Measurements from ENCODE around the gene ZNF202. TPM values are rescaled to one million over a fixed set of nuclear protein-coding genes. Genes with fewer than 3 reads are reported as not detected.

Gene ZNF202
- polyA plus RNA-seq, 2 of the 4 experiments (the other 2 are of a cell fraction), result 10.0 to 14.2 TPM

DNA sequence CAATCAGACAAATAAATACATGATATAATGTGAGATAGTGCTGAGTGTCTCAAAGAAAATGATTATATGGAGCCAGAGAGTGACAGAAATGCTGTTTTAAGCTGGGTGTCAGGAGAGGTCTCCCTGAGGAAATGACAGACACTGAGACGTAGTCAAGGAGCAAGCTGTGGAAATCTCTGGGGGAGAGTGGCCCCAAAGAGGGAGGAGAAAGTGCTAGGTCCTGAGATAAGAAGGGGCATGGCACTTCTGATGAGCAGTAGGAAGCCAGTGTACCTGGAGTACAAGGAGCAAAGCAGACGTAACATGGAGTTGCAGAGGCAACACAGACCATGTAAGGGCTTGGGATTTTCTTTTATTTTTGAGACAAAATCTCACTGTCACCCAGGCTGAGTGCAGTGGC lies 38.8 kb downstream of the ZNF202 start:
- CTCF ChIA-PET, result interaction anchor here (1.8 to 7.2 kb wide), 2 partner anchors 9 to 63 kb away, joined by 6 to 189 read pairs; no protein-coding TSS in a partner anchor

DNA sequence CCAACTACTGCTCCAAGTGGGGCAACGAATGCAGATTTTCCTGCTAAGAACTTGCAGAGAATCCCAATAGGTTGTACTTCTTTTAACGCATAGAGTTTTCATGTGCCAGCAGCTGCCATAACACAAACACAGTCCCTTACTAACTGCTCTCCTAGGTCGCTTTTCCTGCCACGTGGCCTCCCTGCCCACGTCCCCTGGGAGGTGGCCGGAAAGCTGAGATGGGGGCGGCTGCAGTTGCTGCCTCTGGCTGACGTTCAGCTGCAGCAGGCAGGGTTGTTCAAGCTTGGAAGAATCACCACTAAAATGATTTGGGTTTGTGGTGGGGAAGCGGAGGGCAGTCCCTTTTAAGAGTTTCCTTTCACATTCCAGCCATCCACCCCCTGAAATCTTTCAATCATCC lies 39.3 kb downstream of the ZNF202 start:
- Histone ChIP-seq H3K4me3 (no peak overlapping the region), H3K27ac (no peak overlapping the region), H3K9me3 (no peaks in the 10 kb centered on the region), H3K4me1 (no peaks in the 10 kb centered on the region), H3K4me2 (no peak overlapping the region)
- 41% methylated on average over 9 of the region's 9 CpGs for WGBS (ENCODE audit: missing lambda C conversion rate)
- FAIRE-seq (no peak), ATAC-seq (no peak), DNase-seq (ENCODE audit: low read depth in 1 of 2, low spot score in 1 of 2) (no peak)
- no peak for TF ChIP-seq CHD4 (IDR thresholded peaks at IDR 0.05; ENCODE audit: borderline replicate concordance)
- no peak for TF ChIP-seq HOXB5 (CRISPR knock-in tag; IDR thresholded peaks at IDR 0.05)
- TF ChIP-seq BHLHE40 (IDR thresholded peaks at IDR 0.05; ENCODE audit: low read depth, low read length), result no peak
- no peak for TF ChIP-seq NR3C1 (IDR thresholded peaks at IDR 0.05)
- TF ChIP-seq CHD2 (IDR thresholded peaks at IDR 0.05; ENCODE audit: low read length, partially characterized antibody), result no peak
- TF ChIP-seq CEBPB (IDR thresholded peaks at IDR 0.05), result no peak
- no peak for TF ChIP-seq TFCP2L1 (CRISPR knock-in tag; IDR thresholded peaks at IDR 0.05)
- TF ChIP-seq ZNF302 (CRISPR knock-in tag; IDR thresholded peaks at IDR 0.05), result no peak
- TF ChIP-seq FOSL2 (IDR thresholded peaks at IDR 0.05), result no peak
- TF ChIP-seq FOSL2 (CRISPR knock-in tag; IDR thresholded peaks at IDR 0.05), result no peak
- TF ChIP-seq, protein P1, sequence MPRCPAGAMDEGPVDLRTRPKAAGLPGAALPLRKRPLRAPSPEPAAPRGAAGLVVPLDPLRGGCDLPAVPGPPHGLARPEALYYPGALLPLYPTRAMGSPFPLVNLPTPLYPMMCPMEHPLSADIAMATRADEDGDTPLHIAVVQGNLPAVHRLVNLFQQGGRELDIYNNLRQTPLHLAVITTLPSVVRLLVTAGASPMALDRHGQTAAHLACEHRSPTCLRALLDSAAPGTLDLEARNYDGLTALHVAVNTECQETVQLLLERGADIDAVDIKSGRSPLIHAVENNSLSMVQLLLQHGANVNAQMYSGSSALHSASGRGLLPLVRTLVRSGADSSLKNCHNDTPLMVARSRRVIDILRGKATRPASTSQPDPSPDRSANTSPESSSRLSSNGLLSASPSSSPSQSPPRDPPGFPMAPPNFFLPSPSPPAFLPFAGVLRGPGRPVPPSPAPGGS (IDR thresholded peaks at IDR 0.05), result no peak
- no peak for TF ChIP-seq MAZ (IDR thresholded peaks at IDR 0.05; ENCODE audit: borderline replicate concordance, low read depth, low read length)
- TF ChIP-seq, protein P2, sequence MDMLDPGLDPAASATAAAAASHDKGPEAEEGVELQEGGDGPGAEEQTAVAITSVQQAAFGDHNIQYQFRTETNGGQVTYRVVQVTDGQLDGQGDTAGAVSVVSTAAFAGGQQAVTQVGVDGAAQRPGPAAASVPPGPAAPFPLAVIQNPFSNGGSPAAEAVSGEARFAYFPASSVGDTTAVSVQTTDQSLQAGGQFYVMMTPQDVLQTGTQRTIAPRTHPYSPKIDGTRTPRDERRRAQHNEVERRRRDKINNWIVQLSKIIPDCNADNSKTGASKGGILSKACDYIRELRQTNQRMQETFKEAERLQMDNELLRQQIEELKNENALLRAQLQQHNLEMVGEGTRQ (IDR thresholded peaks at IDR 0.05), result no peak
- no peak for TF ChIP-seq EP300 (IDR thresholded peaks at IDR 0.05)
- no peak for TF ChIP-seq HOXA7 (CRISPR knock-in tag; IDR thresholded peaks at IDR 0.05)
- no peak for TF ChIP-seq PHF8 (IDR thresholded peaks at IDR 0.05; ENCODE audit: borderline replicate concordance, low read depth)
- no peak for TF ChIP-seq JUN (IDR thresholded peaks at IDR 0.05)
- TF ChIP-seq RARB (CRISPR knock-in tag; IDR thresholded peaks at IDR 0.05), result no peak
- TF ChIP-seq, protein P3, sequence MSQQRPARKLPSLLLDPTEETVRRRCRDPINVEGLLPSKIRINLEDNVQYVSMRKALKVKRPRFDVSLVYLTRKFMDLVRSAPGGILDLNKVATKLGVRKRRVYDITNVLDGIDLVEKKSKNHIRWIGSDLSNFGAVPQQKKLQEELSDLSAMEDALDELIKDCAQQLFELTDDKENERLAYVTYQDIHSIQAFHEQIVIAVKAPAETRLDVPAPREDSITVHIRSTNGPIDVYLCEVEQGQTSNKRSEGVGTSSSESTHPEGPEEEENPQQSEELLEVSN (IDR thresholded peaks at IDR 0.05; ENCODE audit: borderline replicate concordance, low read depth), result no peak
- CTCF ChIA-PET, result interaction anchor here (0.6 to 7.2 kb wide), 3 partner anchors 9 to 206 kb away, joined by 3 to 189 read pairs (median 6); no protein-coding TSS in a partner anchor
- POLR2A ChIA-PET, result no interaction called here

More for the DNA sequence above, 38.8 kb downstream of the ZNF202 start:
- 65% methylated on average over 2 of the region's 2 CpGs for WGBS (ENCODE audit: missing lambda C conversion rate)
- no peak overlapping the region for H3K4me2 ChIP-seq
- no peak for DNase-seq (ENCODE audit: low read depth in 1 of 2, low spot score in 1 of 2)
- TF ChIP-seq RNF2 (IDR thresholded peaks at IDR 0.05; ENCODE audit: borderline replicate concordance, low read depth) (no peak), HOXB5 (CRISPR knock-in tag; IDR thresholded peaks at IDR 0.05) (no peak), JUNB (IDR thresholded peaks at IDR 0.05) (no peak), ESRRA (IDR thresholded peaks at IDR 0.05; ENCODE audit: borderline replicate concordance, low read length) (no peak), CHD2 (IDR thresholded peaks at IDR 0.05; ENCODE audit: low read length, partially characterized antibody) (no peak), RCOR1 (IDR thresholded peaks at IDR 0.05; ENCODE audit: low read depth, low read length) (no peak)
- TF ChIP-seq, protein P4, sequence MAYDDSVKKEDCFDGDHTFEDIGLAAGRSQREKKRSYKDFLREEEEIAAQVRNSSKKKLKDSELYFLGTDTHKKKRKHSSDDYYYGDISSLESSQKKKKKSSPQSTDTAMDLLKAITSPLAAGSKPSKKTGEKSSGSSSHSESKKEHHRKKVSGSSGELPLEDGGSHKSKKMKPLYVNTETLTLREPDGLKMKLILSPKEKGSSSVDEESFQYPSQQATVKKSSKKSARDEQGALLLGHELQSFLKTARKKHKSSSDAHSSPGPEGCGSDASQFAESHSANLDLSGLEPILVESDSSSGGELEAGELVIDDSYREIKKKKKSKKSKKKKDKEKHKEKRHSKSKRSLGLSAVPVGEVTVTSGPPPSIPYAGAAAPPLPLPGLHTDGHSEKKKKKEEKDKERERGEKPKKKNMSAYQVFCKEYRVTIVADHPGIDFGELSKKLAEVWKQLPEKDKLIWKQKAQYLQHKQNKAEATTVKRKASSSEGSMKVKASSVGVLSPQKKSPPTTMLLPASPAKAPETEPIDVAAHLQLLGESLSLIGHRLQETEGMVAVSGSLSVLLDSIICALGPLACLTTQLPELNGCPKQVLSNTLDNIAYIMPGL (CRISPR knock-in tag; IDR thresholded peaks at IDR 0.05; ENCODE audit: borderline replicate concordance), result no peak
- TF ChIP-seq, protein P5, sequence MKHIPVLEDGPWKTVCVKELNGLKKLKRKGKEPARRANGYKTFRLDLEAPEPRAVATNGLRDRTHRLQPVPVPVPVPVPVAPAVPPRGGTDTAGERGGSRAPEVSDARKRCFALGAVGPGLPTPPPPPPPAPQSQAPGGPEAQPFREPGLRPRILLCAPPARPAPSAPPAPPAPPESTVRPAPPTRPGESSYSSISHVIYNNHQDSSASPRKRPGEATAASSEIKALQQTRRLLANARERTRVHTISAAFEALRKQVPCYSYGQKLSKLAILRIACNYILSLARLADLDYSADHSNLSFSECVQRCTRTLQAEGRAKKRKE (CRISPR knock-in tag; IDR thresholded peaks at IDR 0.05; ENCODE audit: low read depth), result no peak
- TF ChIP-seq, protein P1 (IDR thresholded peaks at IDR 0.05), result no peak
- no peaks in the 10 kb centered on the region for H3K9me3 ChIP-seq
- H3K4me3 ChIP-seq, result no peak overlapping the region
- no peak for FAIRE-seq
- no peak overlapping the region for H3K27ac ChIP-seq
- no peaks in the 10 kb centered on the region for H3K4me1 ChIP-seq
- POLR2A ChIA-PET, result no interaction called here
- ATAC-seq, result no peak

All from A549 (cell line).